GM21576 (cell line): ENCODE measurements around the gene CWC15.
"Not testable (repeated sequence)": the region's sequence is repeated elsewhere in the genome, so short reads cannot be mapped to it uniquely, and the experiment has no call there.

Experiments
- ATAC-seq: cut with Tn5 transposase; IDR thresholded peaks from one replicate; pipeline ENCODE4 v1.9.1; 2021; ENCODE audit warnings: mild to moderate bottlenecking, moderate library complexity; ENCODE audit not compliant: unreplicated experiment

The CWC15 gene

GRCh38 chr11:94956963-94957362 is 16.4 kb downstream of the CWC15 start:
- ATAC-seq: no peak

DNA sequence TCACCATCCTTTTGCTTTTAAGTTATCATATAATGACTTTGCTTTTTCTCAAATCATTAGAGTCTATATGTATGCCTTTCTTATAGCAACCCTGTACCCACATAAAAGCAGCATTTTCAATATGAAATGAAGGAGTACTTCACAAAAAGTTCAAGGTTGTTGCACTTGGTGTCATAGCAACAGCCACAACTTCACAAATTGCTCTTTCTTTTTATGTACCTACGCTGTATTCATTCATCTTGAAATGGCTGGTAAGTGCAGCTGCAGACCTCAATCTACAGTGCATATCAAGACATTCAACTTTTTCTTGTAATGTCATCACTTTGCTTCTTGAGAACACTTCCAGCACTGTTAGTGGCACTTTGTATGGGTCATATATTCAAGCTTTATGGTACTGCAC is 18.6 kb downstream of the CWC15 start:
- ATAC-seq: no peak

DNA sequence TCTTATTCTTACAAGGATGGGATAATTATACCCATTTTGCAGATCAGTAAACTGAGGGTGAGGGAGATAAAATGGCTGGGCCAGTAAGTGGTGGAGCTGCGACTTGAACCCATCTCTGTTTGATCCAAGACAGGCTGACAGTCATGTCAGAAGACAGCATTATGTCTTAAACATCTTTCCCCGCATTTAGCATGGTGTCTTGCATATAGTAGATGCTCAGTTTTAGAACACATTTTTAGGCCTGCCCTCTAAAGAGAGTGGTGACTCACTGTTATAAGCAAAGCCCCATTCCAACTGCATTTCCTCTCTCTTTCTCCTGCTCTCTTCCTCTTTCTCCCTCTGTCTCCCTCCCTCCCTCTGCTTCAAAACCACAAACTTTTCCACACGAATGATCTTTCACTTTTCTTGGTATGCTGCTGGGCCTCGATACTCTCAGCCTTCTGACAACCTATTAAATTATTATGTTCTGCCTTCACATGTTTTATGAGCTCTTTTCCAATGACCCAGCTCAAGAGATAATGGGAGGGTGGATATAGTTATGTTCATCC is 25.2 kb downstream of the CWC15 start:
- no peak for ATAC-seq

GRCh38 chr11:94946812-94947211 is 26.5 kb downstream of the CWC15 start:
- peak; percentile 60 for ATAC-seq

GRCh38 chr11:94941131-94941530 is 32.2 kb downstream of the CWC15 start:
- no peak for ATAC-seq

DNA sequence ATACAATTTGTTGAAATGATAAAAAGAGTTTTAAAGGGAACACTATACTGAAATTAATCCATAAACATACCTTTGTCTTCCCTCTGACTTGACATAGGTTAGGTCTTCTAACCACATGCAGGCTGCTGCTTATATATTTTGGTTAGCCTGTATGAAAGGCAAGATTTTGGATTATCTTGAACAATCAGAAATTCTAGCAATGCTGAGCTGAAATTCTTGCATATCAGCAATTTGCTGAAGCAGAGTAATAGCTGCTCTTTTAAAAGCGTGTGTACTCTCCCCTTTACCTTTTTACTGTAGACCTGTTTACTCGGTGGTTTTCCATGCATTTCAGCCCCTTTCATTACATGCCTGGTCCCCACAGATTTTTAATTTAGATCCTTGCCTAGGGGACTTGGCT is 34.0 kb downstream of the CWC15 start:
- no peak for ATAC-seq

DNA sequence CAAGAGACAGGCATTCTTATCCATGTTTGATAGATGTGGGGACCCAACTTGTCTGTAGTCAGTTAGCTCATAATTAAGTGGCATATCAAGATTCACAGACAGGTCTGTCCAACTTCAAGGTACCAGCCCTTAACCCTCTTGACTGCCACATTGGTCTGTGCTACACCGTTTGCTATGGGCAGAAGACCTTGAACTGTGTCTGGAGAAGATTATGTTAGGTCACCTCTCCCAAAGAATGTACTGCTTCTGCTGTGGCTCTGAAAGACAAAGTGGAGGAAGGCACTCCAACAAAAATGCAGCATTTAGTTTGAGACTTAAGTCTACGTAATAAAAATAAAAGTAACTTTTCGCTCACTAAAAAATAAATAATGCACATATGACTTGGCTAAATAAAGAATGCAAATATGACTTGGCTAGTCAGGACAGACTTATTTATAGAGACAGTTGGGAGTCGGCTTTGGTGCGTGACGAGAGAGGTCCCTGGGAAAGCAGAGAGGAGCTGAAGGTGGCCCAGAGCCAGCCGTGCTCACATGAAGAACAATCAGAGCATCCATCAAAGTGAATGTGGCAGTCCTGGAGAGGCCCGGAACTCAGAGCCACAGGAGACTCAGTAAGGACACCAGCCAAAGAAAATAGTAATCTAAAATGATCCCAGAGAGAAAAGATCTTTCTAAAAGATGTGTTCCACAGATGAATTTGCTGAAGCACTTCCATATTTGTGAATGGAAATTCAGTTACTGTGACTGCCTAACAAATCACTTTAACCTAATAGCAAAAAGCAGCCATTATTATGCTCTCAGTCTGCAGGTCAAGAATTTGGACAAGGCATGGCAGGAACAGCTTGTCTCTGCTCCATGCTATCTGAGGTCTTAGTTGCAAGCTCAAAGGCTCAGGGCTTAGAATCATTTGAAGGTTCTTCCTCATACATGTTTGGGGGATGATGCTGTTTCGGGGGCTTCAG is 35.0 kb downstream of the CWC15 start:
- no peak for ATAC-seq

DNA sequence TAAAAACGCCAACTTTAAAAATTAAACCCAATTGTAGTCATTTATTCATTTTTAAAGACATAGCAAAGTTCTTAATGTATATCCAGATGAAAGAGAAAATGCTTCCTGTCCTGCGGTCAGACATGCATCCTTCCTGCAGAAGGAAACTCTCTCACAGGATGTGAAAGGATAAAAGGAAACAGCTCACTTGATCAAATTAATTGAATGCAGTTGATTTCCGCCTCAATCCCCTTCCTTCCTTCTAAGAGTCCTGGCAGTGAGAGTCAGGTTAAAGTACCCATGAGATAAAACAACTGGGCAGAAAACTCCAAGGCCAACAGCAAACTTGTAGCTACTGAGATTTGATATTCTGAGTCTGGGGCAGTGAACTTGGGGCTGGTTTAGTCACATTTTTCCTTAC is 38.5 kb downstream of the CWC15 start:
- no peak for ATAC-seq

DNA sequence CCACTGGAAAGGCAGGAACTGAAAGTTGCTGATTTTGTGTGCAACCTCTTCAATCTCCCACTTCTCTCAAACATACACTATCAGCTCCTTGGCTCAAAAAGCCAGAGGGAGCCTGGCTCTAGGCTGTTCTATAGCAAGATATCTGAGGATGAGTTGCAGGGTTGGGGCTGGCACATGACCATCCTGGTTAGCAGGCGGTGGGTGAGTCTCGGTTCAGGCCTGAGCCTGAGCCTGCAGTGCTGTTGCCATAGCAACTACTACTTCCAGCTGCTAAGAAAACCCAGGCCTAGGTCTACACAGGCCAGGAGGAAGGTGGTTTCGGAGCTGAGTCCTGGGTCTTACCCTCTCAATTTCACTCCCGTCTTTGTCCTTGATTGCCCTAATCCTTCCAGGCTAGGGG is 39.0 kb downstream of the CWC15 start:
- no peak for ATAC-seq

DNA sequence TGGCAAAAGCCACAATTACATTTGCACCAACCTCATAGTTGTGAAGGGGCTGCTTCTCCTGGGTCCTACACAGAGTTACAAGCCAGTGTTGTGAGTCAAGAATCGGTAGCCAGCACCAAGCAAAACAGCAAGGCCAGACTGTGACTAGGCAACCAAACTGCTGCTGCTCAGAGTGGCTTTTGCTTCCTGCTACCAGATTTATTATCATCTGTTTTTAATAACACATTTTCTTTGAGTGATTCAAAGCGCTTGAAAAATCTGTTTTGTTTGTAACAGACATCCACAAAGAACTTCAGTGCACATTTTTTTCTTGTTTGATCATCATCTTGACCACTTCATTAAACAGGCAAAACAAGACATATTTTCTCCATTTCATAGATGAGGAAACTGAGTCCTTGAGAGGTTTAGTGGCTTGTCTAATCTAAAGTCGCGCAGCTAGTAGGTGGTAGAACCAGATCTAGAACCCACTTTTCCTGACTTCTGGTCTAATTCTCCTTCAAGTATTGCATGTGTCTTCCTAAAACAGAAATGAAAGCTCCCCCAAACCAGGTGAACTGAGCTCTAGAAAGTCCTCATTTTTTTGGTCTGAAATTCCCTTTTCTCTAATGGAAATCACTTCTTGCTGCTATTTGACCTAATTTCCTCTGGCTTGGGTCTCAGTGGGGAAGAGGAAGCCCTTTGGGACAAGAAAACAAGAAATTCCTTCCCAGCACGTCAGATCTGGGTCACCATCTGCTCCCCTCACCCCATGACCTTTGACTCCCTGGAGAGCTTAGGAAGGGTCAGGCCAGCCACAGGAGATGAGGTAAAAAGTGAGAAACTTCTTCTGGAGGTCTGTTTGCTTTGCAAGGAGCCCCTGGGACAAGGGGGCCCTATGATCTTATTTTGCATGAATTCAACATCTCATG is 39.9 kb downstream of the CWC15 start:
- no peak for ATAC-seq

GRCh38 chr11:94932503-94932902 is 40.9 kb downstream of the CWC15 start:
- ATAC-seq: no peak

DNA sequence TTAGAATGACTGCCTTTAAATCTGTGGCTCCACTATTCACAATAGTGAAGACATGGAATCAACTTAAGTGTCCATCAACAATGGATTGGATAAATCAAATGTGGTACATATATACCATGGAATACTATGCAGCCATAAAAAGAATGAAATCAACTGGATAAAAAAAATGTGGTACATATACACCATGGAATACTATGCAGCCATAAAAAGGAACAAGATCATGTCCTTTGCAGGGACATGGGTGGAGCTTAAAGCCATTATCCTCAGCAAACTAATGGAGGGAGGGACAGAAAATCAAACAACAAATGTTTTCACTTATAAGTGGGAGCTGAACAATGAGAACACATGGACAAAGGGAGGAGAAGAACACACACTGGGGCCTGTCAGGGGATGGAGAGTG is 41.3 kb downstream of the CWC15 start:
- ATAC-seq: not testable (repeated sequence)

DNA sequence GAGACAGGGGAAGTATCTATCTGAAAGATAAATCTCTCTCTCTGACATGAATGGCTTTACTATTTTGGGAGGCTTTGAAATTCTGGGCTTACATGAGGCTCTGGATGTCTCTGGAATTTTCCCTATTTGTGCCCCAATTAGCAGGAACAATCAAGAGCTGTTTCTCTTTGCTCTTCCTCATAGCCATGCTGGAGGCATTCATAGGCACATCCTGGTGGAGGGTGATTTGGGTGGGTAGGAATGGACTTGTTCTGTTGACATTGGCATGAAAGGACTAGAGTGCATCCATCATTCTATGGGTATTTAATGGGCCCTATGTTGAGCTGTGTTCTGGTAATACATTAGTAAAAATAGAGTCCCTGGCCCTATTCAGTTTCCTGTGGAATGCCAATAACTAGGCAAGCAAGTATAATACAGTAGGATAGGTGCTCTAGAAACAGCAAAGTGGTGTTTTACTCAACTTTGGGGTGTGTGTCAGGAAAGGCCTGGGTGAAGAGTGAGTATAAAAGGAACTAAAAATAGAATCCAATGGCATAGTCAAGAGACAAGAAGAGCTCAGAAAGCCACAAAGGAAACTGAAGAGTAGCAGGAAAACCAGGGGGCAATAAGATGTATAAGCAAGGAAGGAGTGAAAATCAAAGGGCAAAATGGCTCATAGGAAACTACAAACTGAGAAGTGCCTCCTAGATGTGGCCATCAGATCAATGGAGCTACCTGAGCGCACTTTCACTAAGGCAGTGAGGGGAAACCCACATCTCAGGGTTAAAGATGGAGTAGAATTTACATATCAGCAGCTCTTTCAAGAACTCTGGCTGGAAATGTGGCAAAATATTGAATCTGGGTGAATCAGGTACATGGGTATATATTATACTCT is 45.0 kb downstream of the CWC15 start:
- no peak for ATAC-seq

DNA sequence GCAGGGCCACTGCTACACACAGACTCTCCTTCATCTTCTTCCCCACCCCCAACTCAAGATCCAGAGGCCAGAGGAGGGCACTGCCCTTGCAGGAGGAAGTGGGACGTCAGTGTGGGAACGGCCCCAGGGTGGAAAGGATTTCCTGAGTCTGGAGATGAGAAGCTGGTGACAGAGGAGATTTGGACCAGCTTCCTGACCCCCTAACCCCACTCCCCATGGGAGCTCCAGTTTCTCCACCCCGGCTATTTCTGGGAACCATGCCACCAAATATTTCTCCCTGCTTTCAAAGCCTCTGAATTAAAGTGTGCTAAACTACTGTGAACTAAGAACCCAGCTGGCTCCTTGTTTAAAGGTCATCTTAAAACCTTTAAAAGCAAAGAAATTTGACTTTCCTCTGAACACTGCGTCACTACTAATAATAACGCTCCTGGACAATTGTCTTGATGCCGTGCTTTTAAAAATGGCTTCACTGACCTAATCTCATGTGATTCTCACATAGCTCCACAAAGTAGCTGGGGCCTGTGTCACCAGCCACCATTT is 46.6 kb downstream of the CWC15 start:
- ATAC-seq: no peak

GRCh38 chr11:94926271-94926625 is 47.1 kb downstream of the CWC15 start:
- ATAC-seq: no peak

GRCh38 chr11:94925422-94926270 is 47.7 kb downstream of the CWC15 start:
- ATAC-seq: no peak

DNA sequence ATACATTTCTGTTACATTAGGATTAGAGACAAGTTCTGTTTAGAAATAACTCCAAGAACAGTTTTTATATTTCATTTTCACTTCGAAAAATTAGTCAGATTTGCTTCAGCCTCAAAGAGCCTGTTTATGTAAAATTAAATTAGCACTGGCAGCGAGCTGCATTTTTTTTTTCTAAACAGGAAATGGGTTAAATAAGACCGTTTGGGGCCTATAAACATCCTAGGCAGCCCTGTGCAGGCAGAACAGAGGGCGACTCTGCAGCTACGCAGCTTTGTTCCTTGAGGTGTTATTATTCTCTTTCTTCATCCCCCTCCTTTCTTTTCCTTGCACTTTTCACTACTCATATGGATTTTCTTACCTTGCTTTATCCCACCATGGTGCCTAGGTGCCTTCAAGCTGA is 48.7 kb downstream of the CWC15 start:
- ATAC-seq: no peak

GRCh38 chr11:94924171-94924572 is 49.2 kb downstream of the CWC15 start:
- ATAC-seq: no peak

DNA sequence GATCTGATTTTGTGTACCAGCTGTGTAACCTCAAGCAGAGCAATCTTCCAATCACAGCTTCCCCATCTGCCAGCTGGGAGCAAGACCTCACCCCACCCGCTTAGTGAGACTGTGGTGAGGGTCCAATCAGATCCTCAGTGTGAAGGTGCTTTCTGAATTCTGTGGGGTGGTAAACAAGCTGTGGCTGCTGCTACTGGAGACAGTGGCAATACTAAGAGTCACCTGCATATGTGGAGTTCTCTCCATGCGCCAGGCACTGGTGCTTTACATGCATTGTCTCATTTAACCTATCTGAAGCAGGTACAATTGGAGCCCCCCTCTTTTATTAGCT is 50.4 kb downstream of the CWC15 start:
- no peak for ATAC-seq
